Fibroblast of skin of left quadriceps (primary cell): Measurements from ENCODE around the gene PCNA.
"Not testable (repeated sequence)": the region's sequence is repeated elsewhere in the genome, so short reads cannot be mapped to it uniquely, and the experiment has no call there.

Experiments used
- DNase-seq, 2 experiments: peaks; one replicate each; pipeline ENCODE4 v3.0.0-alpha.2; 2013; ENCODE audit warnings: low read depth in 2 of 2

Gene PCNA

DNA sequence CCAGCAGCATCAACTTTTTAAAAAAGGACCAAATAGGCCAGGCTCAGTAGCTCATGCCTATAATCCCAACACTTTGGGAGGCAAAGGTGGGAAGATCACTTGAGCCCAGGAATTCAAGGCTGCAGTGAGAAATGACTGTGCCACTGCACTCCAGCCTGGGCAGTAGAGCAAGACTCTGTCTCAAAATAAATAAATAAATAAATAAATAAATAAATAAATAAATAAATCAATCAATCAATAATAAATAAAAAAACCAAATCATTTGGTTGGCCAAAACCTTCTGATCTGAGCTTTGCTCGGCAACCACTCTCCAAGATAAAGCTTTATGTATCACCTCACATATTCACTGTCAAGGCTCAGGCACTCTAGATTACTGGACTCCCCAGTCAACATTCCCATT is 20.7 kb downstream of the PCNA start:
- not testable (repeated sequence) for DNase-seq

- DNase-seq: no peak
Observed at GRCh38 chr20:5096463-5096862, 23.3 kb downstream of the PCNA start.

GRCh38 chr20:5095931-5096330 is 23.8 kb downstream of the PCNA start:
- no peak for DNase-seq

GRCh38 chr20:5095454-5095853 is 24.3 kb downstream of the PCNA start:
- no peak for DNase-seq

GRCh38 chr20:5092765-5093339 is 26.9 kb downstream of the PCNA start:
- no peak for DNase-seq

DNA sequence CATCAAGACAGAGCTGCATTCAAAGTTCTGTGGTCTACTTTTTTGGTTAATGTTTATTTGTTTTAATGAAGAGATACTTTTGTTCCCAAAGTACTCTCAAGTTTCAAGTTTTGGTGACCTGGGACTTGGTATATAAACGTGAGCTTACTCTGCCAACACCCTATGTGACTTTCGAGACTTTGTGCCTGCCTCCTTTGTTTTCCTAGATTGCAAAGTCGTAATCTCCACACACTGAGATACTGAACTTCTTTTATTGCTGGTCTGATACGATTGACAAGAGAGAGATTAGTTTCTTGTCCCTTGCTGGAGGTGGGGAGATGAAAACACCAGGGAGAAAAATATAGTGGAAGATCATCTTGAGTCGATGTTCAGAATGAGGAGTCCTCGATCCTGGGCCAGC is 27.9 kb downstream of the PCNA start:
- DNase-seq: no peak

GRCh38 chr20:5090191-5090590 is 29.6 kb downstream of the PCNA start:
- DNase-seq: no peak

- no peak for DNase-seq
Observed at GRCh38 chr20:5088688-5089087, 31.1 kb downstream of the PCNA start.

DNA sequence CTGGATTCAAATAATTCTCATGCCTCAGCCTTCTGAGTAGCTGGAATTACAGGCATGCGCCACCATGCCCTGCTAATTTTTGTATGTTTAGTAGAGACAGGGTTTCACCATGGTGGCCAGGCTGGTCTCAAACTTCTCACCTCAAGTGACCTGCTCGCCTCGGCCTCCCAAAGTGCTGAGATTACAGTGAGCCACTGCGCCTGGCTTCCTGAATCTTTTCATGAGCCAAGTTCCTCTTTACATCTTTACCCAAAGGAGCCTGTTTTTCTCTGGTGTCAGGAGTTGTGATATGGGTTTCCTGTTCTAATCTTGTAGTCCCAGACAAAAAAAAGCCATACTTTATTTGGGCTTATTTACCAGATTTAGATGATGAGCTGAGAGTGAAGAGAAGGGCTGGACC is 34.4 kb downstream of the PCNA start:
- no peak for DNase-seq

- DNase-seq: no peak
Observed at GRCh38 chr20:5080384-5080877, 39.3 kb downstream of the PCNA start.

DNA sequence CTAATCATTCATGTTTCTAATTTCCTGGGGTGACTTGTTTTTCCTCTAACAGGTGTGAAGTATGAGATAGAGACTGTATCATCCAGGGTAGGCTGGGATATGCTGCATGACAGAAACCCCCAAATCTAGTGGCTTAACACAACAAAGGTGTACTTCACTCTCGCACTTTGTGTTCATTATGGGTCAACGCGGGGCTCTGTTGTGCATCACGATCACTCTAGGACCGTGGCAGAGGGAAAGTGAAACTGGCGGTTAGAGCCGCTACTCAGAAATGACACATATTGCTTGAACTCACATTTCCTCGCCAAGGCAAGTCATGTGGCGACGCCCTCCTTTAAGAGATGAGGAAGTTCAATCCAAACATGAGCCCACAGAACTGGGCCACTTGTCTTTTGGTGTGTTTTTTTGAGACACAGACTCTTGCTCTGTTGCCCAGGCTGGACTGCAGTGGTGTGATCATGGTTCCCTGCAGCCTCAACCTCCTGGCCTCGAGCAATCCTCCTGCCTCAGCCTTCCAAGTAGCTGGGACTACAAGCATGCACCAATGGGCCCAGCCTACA is 41.3 kb downstream of the PCNA start:
- no peak for DNase-seq

GRCh38 chr20:5077761-5078387 is 41.9 kb downstream of the PCNA start:
- DNase-seq: no peak

DNA sequence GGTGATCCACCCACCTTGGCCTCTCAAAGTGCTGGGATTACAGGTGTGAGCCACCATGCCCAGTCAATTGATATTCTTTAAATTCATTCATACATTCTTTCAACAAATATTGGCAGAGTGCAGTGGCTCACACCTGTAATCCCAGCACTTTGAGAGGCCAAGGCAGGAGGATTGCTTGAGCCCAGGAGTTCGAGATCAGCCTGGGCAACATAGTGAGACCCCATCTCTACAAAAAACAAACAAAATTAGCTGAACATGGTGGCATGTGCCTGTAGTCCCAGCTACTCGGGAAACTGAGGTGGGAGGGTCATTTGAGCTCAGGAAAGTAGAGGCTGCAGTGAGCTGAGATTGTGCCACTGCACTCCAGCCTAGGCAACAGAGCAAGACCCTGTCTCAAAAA is 42.8 kb downstream of the PCNA start:
- DNase-seq: not testable (repeated sequence)

DNA sequence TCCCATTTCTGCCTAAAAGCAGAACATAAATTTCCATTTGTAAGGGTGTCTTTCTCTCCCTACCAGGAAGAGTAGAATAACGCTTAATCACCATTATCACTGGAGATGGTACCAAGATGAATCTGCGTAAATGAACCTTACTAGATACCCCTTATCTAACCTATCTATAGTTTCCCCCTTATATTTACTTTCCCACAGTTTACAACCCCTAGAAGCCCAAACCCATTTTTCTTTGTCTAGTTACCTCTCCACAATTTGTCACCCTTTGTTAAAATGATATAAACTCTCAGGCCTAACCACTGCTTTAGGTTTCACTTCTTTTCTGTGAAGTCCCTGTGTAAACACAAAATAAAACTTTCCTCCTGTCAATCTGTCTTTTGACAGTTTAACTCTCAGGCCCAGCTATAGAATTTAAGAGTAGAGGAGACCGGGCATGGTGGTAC is 45.5 kb downstream of the PCNA start:
- no peak for DNase-seq

DNA sequence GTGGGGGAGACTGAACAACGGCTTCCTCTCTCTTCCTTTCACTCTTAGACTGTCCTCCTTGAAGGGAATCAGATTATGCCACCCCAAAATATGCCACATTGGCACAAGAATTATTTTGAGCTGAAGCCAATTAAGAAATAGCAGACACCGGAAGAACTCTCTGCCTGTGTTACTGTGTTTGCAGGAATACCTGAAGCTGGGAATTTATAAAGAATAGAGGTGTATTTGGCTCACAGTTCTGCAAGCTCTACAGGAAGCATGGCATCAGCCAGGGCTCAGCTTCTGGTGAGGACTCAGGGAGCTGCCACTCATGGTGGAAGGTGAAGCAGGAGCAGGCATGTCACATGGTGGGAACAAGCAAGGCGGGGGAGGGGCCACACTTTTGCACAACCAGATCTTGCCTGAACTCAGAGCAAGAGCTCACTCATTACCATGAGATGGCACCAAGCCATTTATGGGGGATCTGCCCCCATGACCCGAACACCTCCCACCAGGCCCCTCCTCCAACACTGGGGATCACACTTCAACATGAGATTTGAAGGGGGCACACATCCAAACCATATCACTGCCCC is 46.0 kb downstream of the PCNA start:
- no peak for DNase-seq

DNA sequence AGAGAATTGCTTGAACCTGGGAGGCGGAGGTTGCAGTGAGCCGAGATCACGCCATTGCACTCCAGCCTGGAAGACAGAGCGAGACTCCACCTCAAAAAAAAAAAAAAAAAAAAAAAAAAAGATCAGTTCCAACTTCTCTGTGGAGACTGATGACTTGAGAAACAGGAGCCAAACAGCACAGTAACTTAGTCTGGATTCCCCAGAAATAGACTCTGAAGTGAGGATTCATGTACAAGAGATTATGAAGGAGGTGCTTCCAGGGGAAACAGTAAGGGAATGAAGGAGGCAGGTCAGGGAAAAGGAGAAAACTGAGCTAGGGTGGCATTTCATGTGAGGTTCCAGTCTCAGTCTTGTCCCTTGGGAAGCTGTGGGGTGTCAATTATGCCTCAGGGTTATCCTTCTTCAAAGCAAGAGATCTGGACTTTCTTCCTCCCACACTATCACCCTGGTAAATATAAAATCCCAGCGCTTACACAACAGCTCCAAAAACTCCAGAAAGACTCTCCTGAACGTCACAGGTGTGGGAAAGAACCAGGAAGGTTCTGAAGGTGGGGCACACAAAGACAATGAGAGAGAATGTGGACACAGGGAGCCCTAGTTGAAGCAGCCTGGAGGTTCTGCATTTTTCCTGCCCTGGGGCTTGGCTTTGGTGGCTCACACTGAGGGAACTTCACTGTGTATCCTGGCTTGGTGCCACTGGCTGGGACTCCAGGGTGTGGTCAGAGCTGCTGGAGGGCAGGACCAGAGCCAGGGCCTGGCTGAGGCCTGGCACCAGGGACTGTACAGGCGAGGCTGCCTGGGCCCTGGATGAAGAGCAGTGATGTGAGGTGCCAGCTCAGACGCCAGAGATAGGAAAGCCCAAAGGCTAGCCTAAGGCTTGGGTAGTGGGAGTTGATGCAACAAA is 46.8 kb downstream of the PCNA start:
- DNase-seq: no peak

GRCh38 chr20:5071942-5072341 is 47.8 kb downstream of the PCNA start:
- not testable (repeated sequence) for DNase-seq

- no peak for DNase-seq
Observed at GRCh38 chr20:5070570-5070969, 49.2 kb downstream of the PCNA start.

GRCh38 chr20:5070081-5070480 is 49.7 kb downstream of the PCNA start:
- no peak for DNase-seq

DNA sequence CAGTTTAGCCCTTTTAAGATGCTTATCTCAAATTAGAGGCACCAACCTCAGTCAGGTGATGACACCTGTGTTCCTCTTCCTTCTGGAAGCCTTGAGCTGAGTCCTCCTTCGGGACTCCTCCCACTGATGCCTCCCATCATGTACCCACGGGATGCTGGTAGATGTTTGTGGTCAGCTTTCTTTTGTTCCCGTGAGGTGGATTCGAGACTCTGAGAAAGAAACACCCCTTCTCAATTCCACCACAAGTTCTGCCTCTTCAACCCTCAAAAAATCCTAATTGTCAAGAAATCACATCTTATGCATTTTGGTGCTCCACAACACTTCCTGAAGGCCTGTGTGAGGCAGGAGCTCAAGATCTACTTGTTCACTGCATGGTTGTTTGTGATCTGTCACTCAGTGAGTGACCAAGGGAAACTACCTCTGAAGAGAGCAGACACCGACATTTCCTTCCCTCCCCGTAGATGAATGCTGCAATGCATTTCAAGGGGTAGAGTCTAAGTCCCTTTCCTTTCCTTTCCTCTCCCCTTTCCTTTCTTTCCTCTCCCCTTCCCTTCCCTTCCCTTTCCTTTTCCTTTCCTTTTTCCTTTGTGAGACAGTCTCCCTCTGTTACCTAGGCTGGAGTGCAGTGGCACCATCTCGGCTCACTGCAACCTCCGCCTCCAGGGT is 50.5 kb downstream of the PCNA start:
- no peak for DNase-seq

GRCh38 chr20:5067877-5068645 is 51.7 kb downstream of the PCNA start:
- no peak for DNase-seq
